Ascending aorta (tissue), 2 donors: ENCODE results near the gene NCKAP5. TPM values are rescaled to one million over a fixed set of nuclear protein-coding genes. Genes with fewer than 3 reads are reported as not detected.

Experiments used
- DNase-seq, 2 donors: peaks; one replicate each; pipeline ENCODE4 v3.0.0-alpha.2; 2019; ENCODE audit warnings: low spot score in 2 of 2
- H3K27ac ChIP-seq, 2 donors: fragments of 200-600 bp; sonication (generic); one replicate each; pipeline ENCODE4 v1.5.1; 2016 to 2017; ENCODE audit warnings: mild to moderate bottlenecking in 1 of 2
- H3K27me3 ChIP-seq: fragments of 200-600 bp; sonication (generic); one replicate; pipeline ENCODE4 v1.5.1; 2017
- H3K36me3 ChIP-seq, 2 donors: fragments of 200-600 bp; sonication (generic); one replicate each; pipeline ENCODE4 v1.5.1; 2016
- H3K4me1 ChIP-seq, 2 donors: fragments of 200-600 bp; sonication (generic); one replicate each; pipeline ENCODE4 v1.5.1; 2016 to 2017; ENCODE audit warnings: mild to moderate bottlenecking in 1 of 2
- H3K4me3 ChIP-seq, 2 donors: fragments of 200-600 bp; sonication (generic); one replicate each; pipeline ENCODE4 v1.5.1; 2016 to 2017; ENCODE audit warnings: mild to moderate bottlenecking in 1 of 2
- H3K9me3 ChIP-seq, 2 donors: fragments of 200-600 bp; sonication (generic); one replicate each; pipeline ENCODE4 v1.5.1; 2016
- intact Hi-C: fragments of 100-400 bp; cut with DNase I; formaldehyde crosslinking; loops from one replicate; pipeline ENCODE4 v1.15.1; 2023
- total RNA-seq: library from RNA; depleted of rRNA; stranded (reverse); fragments of >200 nt; gene quantifications from one replicate; pipeline ENCODE4 v1.1.0, GENCODE V29; 2016
- TF ChIP-seq, protein P1 (sequence below), 3 experiments: fragments of 200-600 bp in 2 of 3; fragments of 450-650 bp in 1 of 3; sonication (generic) in 2 of 3; IDR thresholded peaks; one replicate each; pipeline ENCODE4 v1.5.1; 2016 to 2019; ENCODE audit warnings: antibody characterized with exemption in 3 of 3, mild to moderate bottlenecking in 1 of 3, moderate library complexity in 1 of 3

Gene NCKAP5
- total RNA-seq, 1 donor from 2014 or later = 0.75 TPM

DNA sequence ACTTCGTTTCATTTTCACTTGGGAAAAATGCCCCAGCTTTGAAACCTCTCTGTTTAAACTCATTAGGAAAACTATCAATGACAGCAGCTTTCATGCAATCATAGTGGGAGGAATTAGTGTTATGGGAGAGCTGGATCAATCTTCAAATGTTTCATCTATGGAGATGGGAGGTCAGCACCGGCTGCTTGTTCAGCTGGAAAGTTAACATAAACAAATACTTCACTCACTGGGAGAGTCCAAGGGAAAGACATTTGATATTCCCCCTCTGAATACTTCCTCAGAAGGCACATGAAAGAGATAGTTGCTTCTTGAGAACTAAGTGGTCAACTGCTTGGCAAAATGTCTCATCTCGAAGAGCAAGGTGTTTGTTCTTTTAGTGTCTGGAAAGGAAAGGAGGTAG lies 905.5 kb downstream of the NCKAP5 start:
- H3K9me3 ChIP-seq = no peaks in the 10 kb centered on the region
- intact Hi-C loops = no loop called here
- no peak for DNase-seq
- H3K27me3 ChIP-seq = no peaks in the 10 kb centered on the region
- TF ChIP-seq, protein P1, sequence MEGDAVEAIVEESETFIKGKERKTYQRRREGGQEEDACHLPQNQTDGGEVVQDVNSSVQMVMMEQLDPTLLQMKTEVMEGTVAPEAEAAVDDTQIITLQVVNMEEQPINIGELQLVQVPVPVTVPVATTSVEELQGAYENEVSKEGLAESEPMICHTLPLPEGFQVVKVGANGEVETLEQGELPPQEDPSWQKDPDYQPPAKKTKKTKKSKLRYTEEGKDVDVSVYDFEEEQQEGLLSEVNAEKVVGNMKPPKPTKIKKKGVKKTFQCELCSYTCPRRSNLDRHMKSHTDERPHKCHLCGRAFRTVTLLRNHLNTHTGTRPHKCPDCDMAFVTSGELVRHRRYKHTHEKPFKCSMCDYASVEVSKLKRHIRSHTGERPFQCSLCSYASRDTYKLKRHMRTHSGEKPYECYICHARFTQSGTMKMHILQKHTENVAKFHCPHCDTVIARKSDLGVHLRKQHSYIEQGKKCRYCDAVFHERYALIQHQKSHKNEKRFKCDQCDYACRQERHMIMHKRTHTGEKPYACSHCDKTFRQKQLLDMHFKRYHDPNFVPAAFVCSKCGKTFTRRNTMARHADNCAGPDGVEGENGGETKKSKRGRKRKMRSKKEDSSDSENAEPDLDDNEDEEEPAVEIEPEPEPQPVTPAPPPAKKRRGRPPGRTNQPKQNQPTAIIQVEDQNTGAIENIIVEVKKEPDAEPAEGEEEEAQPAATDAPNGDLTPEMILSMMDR (IDR thresholded peaks at IDR 0.05) = no peak
- no peak overlapping the region for H3K27ac ChIP-seq
- no peak overlapping the region for H3K4me3 ChIP-seq
- no peaks in the 10 kb centered on the region for H3K36me3 ChIP-seq
- H3K4me1 ChIP-seq = no peaks in the 10 kb centered on the region

DNA sequence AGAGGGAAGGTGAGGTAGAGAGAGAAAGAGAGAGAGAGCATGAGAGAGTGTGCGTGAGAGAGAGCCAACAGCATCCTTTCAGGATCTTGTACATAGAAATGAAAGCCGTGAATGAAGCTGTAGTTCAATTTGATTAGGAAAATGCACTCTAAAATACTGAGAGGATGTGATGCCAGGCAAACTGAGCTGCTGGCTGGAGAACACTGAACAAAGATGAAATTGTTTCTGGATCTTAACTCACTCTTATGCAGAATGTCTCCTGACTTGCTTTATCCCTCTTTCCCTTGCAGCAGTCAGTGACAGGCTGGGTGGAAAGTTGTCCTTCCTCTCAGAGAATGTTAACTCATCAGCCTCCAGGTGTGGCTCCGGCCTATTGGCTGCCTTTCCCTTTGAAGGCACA lies 908.9 kb downstream of the NCKAP5 start:
- no peak overlapping the region for H3K4me3 ChIP-seq
- no peak overlapping the region for H3K27ac ChIP-seq
- H3K36me3 ChIP-seq = no peaks in the 10 kb centered on the region
- H3K27me3 ChIP-seq = no peaks in the 10 kb centered on the region
- no peaks in the 10 kb centered on the region for H3K9me3 ChIP-seq
- no peak for DNase-seq
- intact Hi-C loops = no loop called here
- no peaks in the 10 kb centered on the region for H3K4me1 ChIP-seq
- TF ChIP-seq, protein P1 (IDR thresholded peaks at IDR 0.05) = no peak

DNA sequence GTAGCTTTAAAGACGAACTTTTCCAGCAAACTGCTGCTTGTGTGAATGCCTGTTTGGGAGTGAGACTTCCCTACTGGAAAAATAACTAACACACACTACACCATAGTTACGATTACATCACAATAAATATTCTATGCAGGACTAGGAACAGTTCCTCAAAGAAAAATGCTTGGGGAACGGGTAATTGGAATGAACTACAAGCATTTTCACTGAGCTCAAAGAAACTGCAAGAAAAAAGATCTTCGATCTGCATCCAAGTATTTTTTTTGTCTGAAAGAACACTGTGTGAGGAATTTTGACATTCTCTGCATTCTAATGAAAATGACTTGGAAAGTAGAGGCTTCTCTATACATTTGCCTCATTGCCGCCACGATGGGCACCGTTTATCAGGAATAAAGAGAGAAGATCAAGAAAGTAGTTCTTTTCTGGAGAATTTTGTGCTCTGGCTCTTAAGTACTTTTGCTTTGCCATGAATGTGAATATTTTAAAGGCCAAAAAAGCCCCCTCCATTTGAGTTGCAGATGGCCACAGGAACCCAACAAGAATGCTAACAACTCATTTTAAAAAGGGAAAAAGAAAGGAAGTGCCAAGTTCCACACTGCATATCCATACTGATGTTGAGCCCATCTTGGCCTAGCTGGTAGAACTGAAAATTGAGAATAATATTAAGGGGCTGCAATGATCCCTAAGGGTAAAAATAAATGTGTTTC lies 911.8 kb downstream of the NCKAP5 start:
- Histone ChIP-seq H3K4me1 (no peaks in the 10 kb centered on the region), H3K27me3 (no peaks in the 10 kb centered on the region), H3K36me3 (no peaks in the 10 kb centered on the region), H3K4me3 (no peak overlapping the region), H3K9me3 (no peaks in the 10 kb centered on the region), H3K27ac (no peak overlapping the region)
- TF ChIP-seq, protein P1 (IDR thresholded peaks at IDR 0.05) = no peak
- DNase-seq = no peak
- intact Hi-C loops = no loop called here

DNA sequence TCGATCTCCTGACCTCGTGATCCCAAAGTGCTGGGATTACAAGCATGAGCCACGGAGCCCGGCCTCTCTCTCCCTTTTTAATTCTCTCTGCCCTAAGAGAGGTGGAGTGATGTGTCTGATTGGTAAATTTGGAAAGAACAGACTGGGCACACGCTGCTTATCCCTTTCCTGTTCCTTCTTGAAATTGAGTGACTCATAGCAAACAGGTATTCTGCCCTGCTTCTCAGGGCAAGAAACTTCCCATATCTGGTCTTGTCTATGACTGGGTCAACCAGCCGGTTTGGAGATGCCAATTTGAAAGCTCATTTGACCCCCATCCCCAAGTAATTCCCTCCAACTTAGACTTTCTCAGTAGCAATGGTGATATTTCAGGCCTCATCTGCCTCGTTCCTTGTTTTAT lies 913.3 kb downstream of the NCKAP5 start:
- no peak for DNase-seq
- H3K4me3 ChIP-seq = no peak overlapping the region
- TF ChIP-seq, protein P1 (IDR thresholded peaks at IDR 0.05) = no peak
- no peaks in the 10 kb centered on the region for H3K9me3 ChIP-seq
- no peaks in the 10 kb centered on the region for H3K4me1 ChIP-seq
- H3K27me3 ChIP-seq = no peaks in the 10 kb centered on the region
- H3K36me3 ChIP-seq = no peaks in the 10 kb centered on the region
- intact Hi-C loops = no loop called here
- no peak overlapping the region for H3K27ac ChIP-seq

DNA sequence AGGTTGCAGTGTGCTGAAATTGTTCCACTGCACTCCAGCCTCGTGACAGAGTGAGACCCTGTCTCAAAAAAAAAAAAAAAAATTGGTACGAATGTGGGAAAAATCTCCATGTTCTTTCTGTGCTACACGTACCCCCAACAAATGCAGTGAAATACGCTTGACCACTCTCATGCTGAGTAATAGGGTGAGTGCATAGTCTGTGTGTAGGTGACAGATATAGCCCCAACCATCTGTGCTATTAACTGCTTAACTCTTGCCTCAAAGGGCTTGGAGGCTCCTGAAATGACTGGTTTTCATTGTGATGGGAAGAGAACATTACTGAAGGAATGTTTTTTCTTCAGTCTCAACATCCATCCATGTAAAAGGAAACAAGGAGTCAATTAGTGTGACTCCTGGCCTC lies 913.9 kb downstream of the NCKAP5 start:
- TF ChIP-seq, protein P1 (IDR thresholded peaks at IDR 0.05) = no peak
- Histone ChIP-seq H3K27ac (no peak overlapping the region), H3K4me3 (no peak overlapping the region), H3K36me3 (no peaks in the 10 kb centered on the region), H3K4me1 (no peaks in the 10 kb centered on the region), H3K27me3 (no peaks in the 10 kb centered on the region), H3K9me3 (no peaks in the 10 kb centered on the region)
- intact Hi-C loops = no loop called here
- DNase-seq = no peak

DNA sequence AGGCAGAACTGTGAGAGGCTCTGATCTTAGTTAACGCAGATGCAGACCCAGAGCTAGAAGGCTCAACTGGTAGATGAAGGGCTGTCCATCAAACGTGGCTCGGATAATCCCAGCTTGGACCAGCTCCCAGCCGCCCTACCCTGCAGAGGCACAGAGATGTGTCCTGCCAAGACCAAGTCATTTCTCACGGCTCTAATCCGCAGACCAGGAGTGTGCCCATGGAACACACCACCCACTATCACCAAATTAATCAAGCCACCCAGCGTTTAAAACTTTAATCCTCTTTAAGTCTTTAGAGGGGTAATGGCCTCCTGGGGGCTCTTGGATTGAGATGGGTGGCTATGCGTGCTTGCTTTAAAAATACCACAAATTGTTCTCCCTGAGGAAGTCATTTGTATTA lies 915.8 kb downstream of the NCKAP5 start:
- no peaks in the 10 kb centered on the region for H3K9me3 ChIP-seq
- no peaks in the 10 kb centered on the region for H3K27me3 ChIP-seq
- TF ChIP-seq, protein P1 (IDR thresholded peaks at IDR 0.05) = no peak
- no peak for DNase-seq
- no peak overlapping the region for H3K27ac ChIP-seq
- no peaks in the 10 kb centered on the region for H3K36me3 ChIP-seq
- H3K4me3 ChIP-seq = no peak overlapping the region
- no peaks in the 10 kb centered on the region for H3K4me1 ChIP-seq
- intact Hi-C loops = no loop called here
